NCI-H82 (cell line): Measurements from ENCODE around the gene NUP98.
"Not testable (repeated sequence)": the region's sequence is repeated elsewhere in the genome, so short reads cannot be mapped to it uniquely, and the experiment has no call there.

ENCODE experiments used
- DNase-seq: peaks from one replicate; lab custom pipeline; 2025; lab: John Stamatoyannopoulos, UW

Gene NUP98

GRCh38 chr11:3799143-3799542 lies 1.8 kb upstream of the NUP98 start:
- DNase-seq = no peak

DNA sequence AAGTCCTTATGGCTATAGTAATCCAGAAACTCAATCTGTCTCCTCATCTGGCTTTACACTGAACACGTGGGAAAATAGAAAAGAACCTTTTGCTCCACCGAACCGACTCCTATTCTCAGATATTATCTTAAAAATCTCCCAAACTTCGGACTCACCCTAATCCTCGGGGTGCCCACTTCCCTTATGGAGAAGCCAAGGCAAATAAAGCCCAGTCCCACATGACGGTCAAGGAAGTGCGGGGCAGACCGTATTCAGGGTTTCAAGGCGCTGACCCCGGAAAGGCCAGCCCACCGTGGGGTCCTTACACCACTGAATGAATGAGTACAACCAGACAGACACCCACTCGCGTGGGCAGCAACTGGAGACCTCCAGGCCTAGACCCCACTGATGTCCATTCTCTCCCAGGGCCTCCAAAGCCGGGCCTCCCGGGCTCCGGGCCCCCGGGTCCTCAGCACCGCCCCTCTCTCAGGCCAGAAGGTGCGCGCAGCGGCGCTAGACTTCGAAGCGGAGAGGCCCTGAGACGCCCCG lies 489 bp downstream of the NUP98 start:
- peak; percentile 73 for DNase-seq

DNA sequence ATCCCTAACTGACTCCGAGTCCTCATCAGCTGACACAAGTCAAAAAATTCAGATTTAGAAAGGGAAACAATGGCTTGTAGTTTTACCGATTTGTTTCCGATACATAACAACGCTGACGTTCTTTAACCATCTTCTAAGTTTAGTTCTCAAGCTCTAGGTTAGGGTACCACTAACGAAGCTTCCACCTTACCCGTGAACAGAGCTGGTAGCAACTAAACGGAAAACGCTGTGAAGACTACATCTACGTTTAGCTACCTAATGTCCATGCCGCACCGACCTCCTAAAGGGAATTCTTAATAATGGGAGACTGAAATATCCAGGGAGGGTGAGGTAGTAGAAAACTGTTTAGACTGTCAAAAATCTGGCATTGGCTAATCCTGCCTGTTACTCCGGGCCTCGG lies 1.0 kb downstream of the NUP98 start:
- no peak for DNase-seq

DNA sequence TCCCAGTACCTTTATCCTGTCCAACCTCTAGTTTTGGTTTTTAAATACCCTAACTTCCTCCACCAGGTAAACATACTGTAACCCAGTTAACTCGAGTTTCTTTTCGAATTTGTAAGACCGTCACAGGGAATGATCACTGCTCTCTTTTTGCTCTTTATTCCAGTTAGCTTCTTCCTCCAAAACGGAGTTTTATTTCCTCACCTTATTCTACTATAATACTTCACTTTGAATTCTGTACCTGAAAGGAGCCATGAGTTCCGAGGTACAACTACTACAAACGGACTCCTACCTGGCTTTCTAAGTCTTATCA lies 1.4 kb downstream of the NUP98 start:
- DNase-seq = no peak

DNA sequence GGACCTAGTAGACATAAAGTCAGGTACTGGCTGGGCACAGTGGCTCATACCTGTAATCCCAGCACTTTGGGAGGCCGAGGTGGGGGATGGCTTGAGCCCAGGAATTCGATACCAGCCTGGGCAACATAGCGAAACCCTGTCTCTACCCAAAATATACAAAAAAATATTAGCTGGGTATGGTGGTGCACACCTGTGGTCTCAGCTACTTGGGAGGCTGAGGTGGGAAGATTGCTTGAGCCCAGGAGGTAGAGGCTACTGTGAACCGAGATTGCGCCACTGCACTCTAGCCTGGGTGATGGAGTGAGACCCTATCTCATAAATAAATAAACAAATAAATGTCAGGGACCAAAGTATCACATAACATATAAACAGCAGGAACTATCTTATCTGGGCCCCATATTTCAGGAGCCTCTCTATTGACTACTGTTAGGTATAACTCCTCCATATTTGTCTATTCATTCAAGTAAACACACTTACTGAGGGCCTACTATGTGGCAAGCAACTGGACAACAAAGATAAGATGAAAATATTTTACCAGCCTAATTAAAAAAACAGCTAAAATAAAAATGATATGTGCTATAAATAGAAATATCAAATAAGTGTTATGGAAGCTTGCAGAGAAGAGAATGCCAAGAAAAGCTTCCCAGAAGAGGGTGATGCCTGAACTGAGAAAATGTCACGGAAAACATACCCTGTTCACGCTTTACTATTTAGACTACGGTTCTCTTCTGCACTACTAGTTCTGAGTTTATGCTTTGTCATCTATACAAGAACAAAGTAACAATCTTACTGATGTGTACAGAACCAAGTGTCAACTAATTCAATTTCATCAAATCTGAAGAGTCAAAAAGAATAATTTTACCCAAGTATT lies 2.0 kb downstream of the NUP98 start:
- no peak for DNase-seq

DNA sequence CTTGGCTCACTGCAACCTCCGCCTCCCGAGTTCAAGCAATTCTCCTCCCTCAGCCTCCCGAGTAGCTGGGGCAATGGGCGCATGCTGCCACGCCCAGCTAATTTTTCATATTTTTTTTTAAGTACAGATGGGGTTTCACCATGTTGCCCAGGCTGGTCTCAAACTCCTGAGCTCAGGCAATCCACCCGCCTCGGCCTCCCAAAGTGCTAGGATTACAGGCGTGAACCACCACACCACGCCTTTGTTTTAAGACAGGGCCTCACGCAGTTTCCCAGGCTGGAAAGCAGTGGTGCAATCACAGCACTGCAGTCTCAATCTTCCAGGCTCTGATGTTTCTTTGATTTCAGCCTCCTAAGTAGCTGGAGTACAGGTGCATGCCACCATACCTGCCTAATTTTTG lies 3.0 kb downstream of the NUP98 start:
- not testable (repeated sequence) for DNase-seq

DNA sequence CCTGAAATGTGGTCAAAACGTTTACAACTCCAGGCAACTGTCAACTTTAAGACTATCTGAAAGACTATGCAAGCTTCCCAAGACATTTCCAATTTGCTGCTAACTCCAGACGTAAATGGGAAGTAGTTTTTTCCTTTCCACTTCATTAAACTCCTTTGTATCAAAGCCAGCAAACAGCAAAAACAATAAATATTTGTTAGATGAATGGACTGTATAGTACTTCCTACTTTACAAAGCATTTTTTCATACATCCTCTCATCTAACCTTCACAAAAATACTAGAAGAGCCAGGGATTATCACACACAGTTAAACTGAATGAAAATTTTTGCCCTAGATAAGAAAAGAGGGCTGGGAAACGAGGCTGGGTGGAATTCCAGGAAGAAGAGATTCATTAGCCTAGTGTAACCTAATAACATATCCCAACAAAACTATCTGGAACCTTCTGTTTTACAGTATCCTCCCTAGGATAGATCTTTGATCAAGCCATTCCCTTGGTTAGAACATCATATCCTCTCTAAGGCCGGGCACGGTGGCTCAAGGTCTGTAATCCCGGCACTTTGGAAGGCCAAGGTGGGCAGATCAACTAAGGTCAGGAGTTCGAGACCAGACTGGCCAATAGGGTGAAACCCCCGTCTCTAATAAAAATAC lies 10.4 kb downstream of the NUP98 start:
- DNase-seq = no peak

DNA sequence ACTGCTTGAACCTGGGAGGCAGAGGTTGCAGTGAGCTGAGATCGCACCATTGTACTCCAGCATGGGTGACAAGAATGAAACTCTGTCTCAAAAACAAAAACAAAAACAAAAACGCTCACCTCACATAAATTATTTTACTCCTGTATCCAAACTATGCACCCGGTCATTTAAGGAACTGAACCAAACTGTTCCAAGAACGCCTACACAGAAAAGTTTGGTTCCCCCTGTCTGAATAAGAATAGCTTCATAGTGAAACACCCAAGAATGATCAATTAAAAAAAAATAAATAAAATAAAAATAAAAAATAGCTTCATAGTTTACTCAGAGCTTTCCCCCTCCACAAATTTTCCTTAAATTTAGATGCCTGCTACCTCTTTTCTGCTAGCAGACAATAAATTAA lies 13.7 kb downstream of the NUP98 start:
- no peak for DNase-seq

GRCh38 chr11:3782963-3783362 lies 14.4 kb downstream of the NUP98 start:
- DNase-seq = no peak

DNA sequence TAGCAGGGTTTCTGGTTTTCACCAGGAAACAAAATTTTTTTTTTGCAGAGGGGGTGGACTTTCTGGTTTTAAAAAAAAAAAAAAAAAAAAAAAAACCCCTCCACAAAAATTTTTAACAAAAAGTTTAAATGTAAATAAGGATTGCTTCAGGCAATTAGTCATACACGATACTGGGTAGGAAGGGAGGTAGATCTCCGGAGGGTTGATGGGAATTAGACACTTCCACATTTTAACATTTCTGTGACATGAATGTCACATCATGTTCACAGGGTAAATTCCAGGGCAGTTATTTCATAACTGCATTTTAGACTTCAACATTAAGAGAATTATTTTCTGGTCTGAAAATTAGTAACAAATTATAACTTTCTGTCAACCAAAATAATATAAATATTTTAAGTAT lies 15.9 kb downstream of the NUP98 start:
- no peak for DNase-seq

DNA sequence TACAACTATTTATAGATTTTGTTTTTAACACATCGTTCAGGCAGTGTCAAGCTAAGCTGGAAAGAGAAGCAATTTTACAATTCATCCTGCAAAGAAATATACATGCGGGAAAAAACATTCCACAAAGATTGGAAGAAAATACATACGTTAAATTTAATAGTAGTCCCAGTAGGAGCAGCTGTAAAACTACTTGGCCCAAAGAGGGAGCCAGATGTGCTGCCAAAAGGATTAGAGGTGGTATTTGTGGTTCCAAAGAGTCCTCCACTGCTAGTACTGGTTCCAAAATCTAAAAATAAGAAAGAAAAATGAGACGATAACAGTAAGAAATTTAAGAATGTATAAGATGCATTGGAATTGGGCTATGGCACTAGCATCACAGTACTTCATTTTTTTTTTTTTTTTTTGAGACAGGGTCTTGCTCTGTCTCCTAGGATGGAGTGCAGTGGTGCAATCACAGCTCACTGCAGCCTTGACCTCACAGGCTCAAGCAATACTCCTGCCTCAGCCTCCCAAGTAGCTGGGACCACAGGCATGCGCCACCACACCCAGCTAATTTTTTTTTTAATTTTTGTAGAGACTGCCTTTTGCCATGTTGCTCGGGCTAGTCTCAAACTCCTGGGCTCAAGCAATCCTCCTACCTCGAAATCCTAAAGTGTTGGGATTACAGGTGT lies 21.5 kb downstream of the NUP98 start:
- no peak for DNase-seq

GRCh38 chr11:3773180-3773579 lies 24.2 kb downstream of the NUP98 start:
- no peak for DNase-seq

- DNase-seq = no peak
Measured at GRCh38 chr11:3767536-3767935, 29.8 kb downstream of the NUP98 start.

DNA sequence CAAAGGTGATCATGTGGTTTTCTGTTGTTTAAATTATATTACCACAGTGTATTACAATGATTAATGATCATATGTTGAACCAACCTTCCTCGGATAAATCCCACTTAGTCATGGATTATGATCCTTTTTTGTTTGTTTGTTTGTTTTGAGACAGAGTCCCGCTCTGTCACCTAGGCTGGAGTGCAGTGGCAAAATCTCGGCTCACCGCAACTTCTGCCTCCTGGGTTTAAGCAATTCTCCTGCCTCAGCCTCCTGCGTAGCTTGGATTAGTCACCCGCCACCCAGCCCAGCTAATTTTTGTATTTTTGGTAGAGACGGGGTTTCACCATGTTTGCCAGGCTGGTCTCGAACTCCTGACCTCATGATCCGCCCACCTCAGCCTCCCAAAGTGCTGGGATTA lies 30.5 kb downstream of the NUP98 start:
- DNase-seq = not testable (repeated sequence)

GRCh38 chr11:3764266-3764665 lies 33.1 kb downstream of the NUP98 start:
- DNase-seq = no peak

GRCh38 chr11:3755151-3755550 lies 42.2 kb downstream of the NUP98 start:
- DNase-seq = no peak

DNA sequence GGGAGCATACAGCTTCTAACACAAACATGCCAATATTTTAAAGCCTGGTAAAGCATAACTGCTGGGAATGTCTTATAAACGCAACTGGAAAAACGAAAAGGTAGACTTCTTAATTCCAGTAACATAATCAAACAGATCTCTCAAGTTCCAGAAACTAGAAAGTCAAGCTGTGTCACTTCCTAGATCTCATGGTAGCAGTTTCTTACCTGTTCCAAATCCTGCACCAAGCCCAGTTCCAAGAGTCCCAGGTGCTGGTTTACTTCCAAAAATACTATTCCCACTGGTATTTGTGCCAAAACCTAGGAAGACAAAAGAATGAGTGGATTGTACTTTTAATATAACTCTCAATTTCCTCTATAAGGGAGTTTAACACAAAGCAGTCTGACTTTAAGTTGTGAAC lies 44.2 kb downstream of the NUP98 start:
- DNase-seq = no peak

- DNase-seq = no peak
Measured at GRCh38 chr11:3747704-3748103, 49.6 kb downstream of the NUP98 start.

GRCh38 chr11:3745161-3745560 lies 52.2 kb downstream of the NUP98 start:
- no peak for DNase-seq

DNA sequence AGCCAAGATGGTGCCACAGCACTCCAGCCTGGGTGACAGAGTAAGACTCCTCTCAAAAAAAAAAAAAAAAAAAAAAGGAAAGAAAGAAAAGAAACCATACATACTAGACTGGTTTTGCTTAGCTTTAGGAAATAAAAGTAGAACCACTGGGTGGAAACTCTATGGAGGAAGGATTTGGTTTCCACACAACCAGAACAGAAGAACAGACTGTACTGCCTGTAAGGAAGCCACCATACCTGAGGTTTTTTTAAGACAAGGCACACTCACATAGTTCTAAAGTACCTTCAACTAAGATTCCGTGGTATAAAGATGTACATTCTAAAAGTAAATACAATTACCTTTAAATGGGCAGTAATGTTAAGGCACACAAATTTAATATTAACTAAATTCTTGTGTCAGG lies 58.6 kb downstream of the NUP98 start:
- DNase-seq = no peak

- DNase-seq = no peak
Measured at GRCh38 chr11:3738241-3738640, 59.1 kb downstream of the NUP98 start.

- DNase-seq = no peak
Measured at GRCh38 chr11:3737386-3737933, 59.9 kb downstream of the NUP98 start.

DNA sequence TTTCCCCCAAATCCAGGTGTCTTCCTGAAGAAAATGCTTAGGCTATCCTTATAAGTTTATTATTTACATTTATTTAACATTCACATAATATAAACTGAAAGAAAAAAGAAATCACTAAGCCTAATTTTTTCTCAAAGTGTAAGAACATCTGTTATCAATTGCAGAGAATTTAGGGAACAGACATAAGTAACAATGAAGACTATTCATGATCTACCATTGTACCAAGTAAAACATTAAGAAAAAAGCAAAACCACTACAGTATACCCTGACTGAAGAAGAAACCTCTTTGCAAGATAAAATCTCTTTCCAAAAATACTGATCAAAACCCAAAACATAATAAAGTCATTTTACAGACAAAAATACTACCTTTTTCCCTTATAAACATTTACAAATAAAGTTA lies 60.5 kb downstream of the NUP98 start:
- no peak for DNase-seq
